HEK293 (cell line): Measurements from ENCODE around the gene ATP6V0B.
A peak's percentile ranks its signal among the peaks of the same experiment; 100 is the strongest.

Experiments used
- CTCF ChIA-PET: fragments of 350-600 bp; formaldehyde crosslinking; extraction: SDS; loops from one replicate; lab custom pipeline; 2021; ENCODE audit warnings: antibody characterized with exemption; lab: Yijun Ruan, JAX
- POLR2A ChIA-PET: fragments of 300-600 bp; formaldehyde crosslinking; extraction: SDS; loops from one replicate; lab custom pipeline; 2020; ENCODE audit warnings: antibody characterized with exemption, inconsistent platforms; lab: Yijun Ruan, JAX
- H3K27ac ChIP-seq: fragments of 200-500 bp; sonication (Bioruptor generic); 2 replicates; pipeline ENCODE4 v1.5.1; 2014; ENCODE audit warnings: low read depth, low read length, control low read depth, inconsistent platforms; ENCODE audit errors: extremely low read depth
- H3K36me3 ChIP-seq, 2 experiments: fragments of 200-500 bp in 1 of 2; sonication (Bioruptor generic) in 1 of 2; 1 replicate in 1 of 2; 2 replicates in 1 of 2; pipeline ENCODE4 v1.5.1; 2014 to 2017; ENCODE audit warnings: inconsistent platforms in 2 of 2, low read length in 2 of 2; ENCODE audit not compliant: control insufficient read depth in 2 of 2, insufficient read depth in 1 of 2
- H3K4me1 ChIP-seq: fragments of 200-500 bp; sonication (Bioruptor generic); 2 replicates; pipeline ENCODE4 v1.5.1; 2014; ENCODE audit warnings: mild to moderate bottlenecking, low read length, inconsistent platforms; ENCODE audit not compliant: control insufficient read depth, insufficient read depth
- H3K4me3 ChIP-seq: 2 replicates; pipeline ENCODE4 v1.5.1; 2011; ENCODE audit warnings: low read depth, mild to moderate bottlenecking, control low read depth, low read length, moderate library complexity
- H3K9me3 ChIP-seq: fragments of 200-500 bp; sonication (Bioruptor generic); 2 replicates; pipeline ENCODE4 v1.5.1; 2014; ENCODE audit warnings: low read depth, low read length, inconsistent platforms; ENCODE audit not compliant: control insufficient read depth, insufficient read depth
- GLI4 ChIP-seq: fragments of 450-650 bp; formaldehyde crosslinking; IDR thresholded peaks from 2 replicates; pipeline ENCODE4 v1.5.1; 2016; ENCODE audit warnings: missing biosample characterization, missing genetic modification characterization
- GLIS1 ChIP-seq: fragments of 450-650 bp; formaldehyde crosslinking; IDR thresholded peaks from 2 replicates; pipeline ENCODE4 v1.5.1; 2016; ENCODE audit warnings: missing biosample characterization, missing genetic modification characterization
- KLF7 ChIP-seq: fragments of 450-650 bp; formaldehyde crosslinking; IDR thresholded peaks from 2 replicates; pipeline ENCODE4 v1.5.1; 2016; ENCODE audit warnings: missing biosample characterization, missing genetic modification characterization, borderline replicate concordance
- OSR2 ChIP-seq: fragments of 450-650 bp; formaldehyde crosslinking; IDR thresholded peaks from 2 replicates; pipeline ENCODE4 v1.5.1; 2016; ENCODE audit warnings: missing biosample characterization, missing genetic modification characterization
- PRDM1 ChIP-seq: fragments of 450-650 bp; formaldehyde crosslinking; IDR thresholded peaks from 2 replicates; pipeline ENCODE4; 2016; ENCODE audit warnings: missing biosample characterization, missing genetic modification characterization
- SCRT1 ChIP-seq: fragments of 450-650 bp; formaldehyde crosslinking; IDR thresholded peaks from 2 replicates; pipeline ENCODE4 v1.5.1; 2016; ENCODE audit warnings: missing biosample characterization, missing genetic modification characterization, borderline replicate concordance
- ZEB2 ChIP-seq: fragments of 450-650 bp; formaldehyde crosslinking; IDR thresholded peaks from 2 replicates; pipeline ENCODE4 v1.5.1; 2016; ENCODE audit warnings: missing biosample characterization, missing genetic modification characterization
- ZIC2 ChIP-seq: fragments of 450-650 bp; formaldehyde crosslinking; IDR thresholded peaks from 2 replicates; pipeline ENCODE4 v1.5.1; 2016; ENCODE audit warnings: missing biosample characterization, missing genetic modification characterization
- ZNF10 ChIP-seq: fragments of 450-650 bp; formaldehyde crosslinking; IDR thresholded peaks from 2 replicates; pipeline ENCODE4 v1.5.1; 2017; ENCODE audit warnings: missing biosample characterization, missing genetic modification characterization
- ZNF214 ChIP-seq: fragments of 450-650 bp; formaldehyde crosslinking; IDR thresholded peaks from 2 replicates; pipeline ENCODE4 v1.5.1; 2017; ENCODE audit warnings: missing biosample characterization, mild to moderate bottlenecking, missing genetic modification characterization, borderline replicate concordance
- ZNF23 ChIP-seq: fragments of 450-650 bp; formaldehyde crosslinking; IDR thresholded peaks from 2 replicates; pipeline ENCODE4 v1.5.1; 2016; ENCODE audit warnings: missing biosample characterization, missing genetic modification characterization, borderline replicate concordance
- ZNF274 ChIP-seq, 2 experiments: fragments of 200-500 bp in 1 of 2; fragments of 450-650 bp in 1 of 2; sonication (Bioruptor generic) in 1 of 2; formaldehyde crosslinking in 1 of 2; IDR thresholded peaks; 2 replicates each; pipeline versions ENCODE4 v1.5.1 to v1.6.1; 2014 to 2016; ENCODE audit warnings: borderline replicate concordance in 1 of 2, inconsistent platforms in 1 of 2, low read length in 1 of 2, missing biosample characterization in 1 of 2, missing genetic modification characterization in 1 of 2
- ZNF529 ChIP-seq: fragments of 450-650 bp; formaldehyde crosslinking; IDR thresholded peaks from 2 replicates; pipeline ENCODE4 v1.5.1; 2017; ENCODE audit warnings: missing genetic modification characterization, missing biosample characterization; ENCODE audit not compliant: insufficient replicate concordance
- ZNF600 ChIP-seq: fragments of 450-650 bp; formaldehyde crosslinking; IDR thresholded peaks from 2 replicates; pipeline ENCODE4 v1.5.1; 2016; ENCODE audit warnings: missing biosample characterization, missing genetic modification characterization
- ZNF610 ChIP-seq: fragments of 450-650 bp; formaldehyde crosslinking; IDR thresholded peaks from 2 replicates; pipeline ENCODE4 v1.5.1; 2016; ENCODE audit warnings: missing biosample characterization, missing genetic modification characterization, borderline replicate concordance
- TF ChIP-seq, protein P1 (sequence below): fragments of 450-650 bp; formaldehyde crosslinking; optimal IDR thresholded peaks from 2 replicates; pipeline ENCODE3; 2016; ENCODE audit warnings: missing biosample characterization, mild to moderate bottlenecking, missing genetic modification characterization
- TF ChIP-seq, protein P2 (sequence below): fragments of 450-650 bp; formaldehyde crosslinking; IDR thresholded peaks from 2 replicates; pipeline ENCODE4 v1.5.1; 2016; ENCODE audit warnings: missing biosample characterization, missing genetic modification characterization
- TF ChIP-seq, protein P3 (sequence below): fragments of 450-650 bp; formaldehyde crosslinking; IDR thresholded peaks from 2 replicates; pipeline ENCODE4 v1.5.1; 2016; ENCODE audit warnings: missing biosample characterization, missing genetic modification characterization

Gene ATP6V0B

DNA sequence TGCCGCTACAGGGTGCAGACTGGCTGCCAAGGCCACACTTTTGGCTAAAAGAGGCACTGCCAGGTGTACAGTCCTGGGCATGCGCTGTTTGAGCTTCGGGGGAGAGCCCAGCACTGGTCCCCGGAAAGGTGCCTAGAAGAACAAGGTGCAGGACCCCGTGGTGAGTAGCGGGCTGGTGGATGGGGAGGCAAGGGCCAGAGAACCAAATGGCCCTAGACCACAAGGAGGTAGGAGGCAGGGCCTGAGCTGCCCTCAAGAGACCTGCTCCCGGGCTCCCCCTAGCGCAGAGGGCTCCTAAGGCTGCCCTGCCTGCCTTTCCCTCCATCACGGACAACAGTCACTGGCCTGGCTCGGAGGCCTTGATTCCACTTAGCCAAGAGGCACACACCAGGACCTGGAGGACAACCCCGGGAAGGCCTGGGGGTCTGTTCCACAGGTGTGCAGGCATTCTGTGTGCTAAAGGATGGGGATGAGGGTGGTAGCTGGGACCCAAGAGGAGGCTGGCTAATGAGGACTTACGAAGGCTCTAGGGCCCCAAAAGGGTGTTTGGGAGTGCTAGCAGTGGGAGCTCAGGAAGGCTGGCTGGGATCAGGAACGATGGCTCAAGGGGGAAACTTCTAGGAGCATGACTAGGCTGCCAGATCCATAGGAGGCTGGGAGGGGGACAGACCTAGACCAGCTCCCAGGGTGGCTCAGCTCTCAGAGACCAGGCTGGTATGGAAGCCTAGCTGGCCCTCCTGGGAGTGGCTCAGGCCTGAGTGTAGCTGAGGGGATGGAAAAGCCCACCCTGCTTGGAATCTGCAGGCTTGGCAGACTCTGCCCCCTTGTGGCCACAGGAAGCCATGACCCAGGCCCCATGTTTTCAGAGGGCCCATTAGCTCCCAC lies 40.4 kb upstream of the ATP6V0B start (continued):
- peak; percentile 78 for TF ChIP-seq ZNF600 (tag by site-specific recombination)
- no peak for TF ChIP-seq ZNF10 (tag by site-specific recombination)
- TF ChIP-seq ZNF529: no peak
- no peak for TF ChIP-seq GLI4 (tag by site-specific recombination)
- TF ChIP-seq ZEB2 (tag by site-specific recombination): no peak
- TF ChIP-seq ZNF610 (tag by site-specific recombination): no peak
- TF ChIP-seq, protein P1, sequence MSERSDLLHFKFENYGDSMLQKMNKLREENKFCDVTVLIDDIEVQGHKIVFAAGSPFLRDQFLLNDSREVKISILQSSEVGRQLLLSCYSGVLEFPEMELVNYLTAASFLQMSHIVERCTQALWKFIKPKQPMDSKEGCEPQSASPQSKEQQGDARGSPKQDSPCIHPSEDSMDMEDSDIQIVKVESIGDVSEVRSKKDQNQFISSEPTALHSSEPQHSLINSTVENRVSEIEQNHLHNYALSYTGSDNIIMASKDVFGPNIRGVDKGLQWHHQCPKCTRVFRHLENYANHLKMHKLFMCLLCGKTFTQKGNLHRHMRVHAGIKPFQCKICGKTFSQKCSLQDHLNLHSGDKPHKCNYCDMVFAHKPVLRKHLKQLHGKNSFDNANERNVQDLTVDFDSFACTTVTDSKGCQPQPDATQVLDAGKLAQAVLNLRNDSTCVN (tag by site-specific recombination): no peak
- TF ChIP-seq ZNF274 (IDR thresholded peaks at IDR 0.05; ENCODE audit: low read length): no peak
- TF ChIP-seq ZNF274 (tag by site-specific recombination; IDR thresholded peaks at IDR 0.05; ENCODE audit: borderline replicate concordance): no peak
- TF ChIP-seq PRDM1 (tag by site-specific recombination): no peak
- TF ChIP-seq ZNF23 (tag by site-specific recombination): no peak
- peak; percentile 8; the same call in 1 of the 2 replicates for TF ChIP-seq GLIS1 (tag by site-specific recombination)
- TF ChIP-seq OSR2 (tag by site-specific recombination): no peak

DNA sequence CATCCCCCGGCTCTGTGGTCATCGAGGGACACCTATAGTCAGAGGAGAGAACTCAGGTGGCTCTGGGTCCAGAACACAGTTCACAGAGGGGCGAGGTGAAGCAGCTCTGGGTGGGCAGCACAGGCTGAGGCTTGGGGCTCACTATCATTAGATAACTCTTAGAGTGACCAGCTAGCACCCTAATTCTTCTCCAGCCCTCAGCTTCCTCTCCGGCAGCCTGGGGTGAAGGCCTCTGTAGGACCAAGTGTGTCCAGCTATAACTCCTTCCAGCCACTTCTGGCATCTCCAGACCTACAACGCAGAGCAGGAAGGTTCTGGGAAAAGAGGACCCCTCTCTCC lies 39.8 kb upstream of the ATP6V0B start:
- POLR2A ChIA-PET: interaction anchor here (1.0 to 1.5 kb wide), 6 partner anchors 11 to 284 kb away, joined by 4 to 17 read pairs (median 6); partner anchors contain the start of genes IPO13 and KDM4A

More for the DNA sequence above, 39.8 kb upstream of the ATP6V0B start:
- H3K4me3 ChIP-seq: no peak overlapping the region
- CTCF ChIA-PET: interaction anchor here (0.6 to 12.4 kb wide), 90 partner anchors 9 to 718 kb away, joined by 3 to 555 read pairs (median 4); partner anchors contain the start of genes DPH2, IPO13, KDM4A and SLC6A9
- no peak overlapping the region for H3K27ac ChIP-seq
- no peaks in the 10 kb centered on the region for H3K9me3 ChIP-seq
- H3K4me1 ChIP-seq: peaks cover 3% of the 10 kb centered on the region; the same call in 1 of the 2 replicates
- peaks cover 0 to 9% of the 10 kb centered on the region in 2 experiments; a peak in 1 of 3 replicates for H3K36me3 ChIP-seq
- TF ChIP-seq, protein P2, sequence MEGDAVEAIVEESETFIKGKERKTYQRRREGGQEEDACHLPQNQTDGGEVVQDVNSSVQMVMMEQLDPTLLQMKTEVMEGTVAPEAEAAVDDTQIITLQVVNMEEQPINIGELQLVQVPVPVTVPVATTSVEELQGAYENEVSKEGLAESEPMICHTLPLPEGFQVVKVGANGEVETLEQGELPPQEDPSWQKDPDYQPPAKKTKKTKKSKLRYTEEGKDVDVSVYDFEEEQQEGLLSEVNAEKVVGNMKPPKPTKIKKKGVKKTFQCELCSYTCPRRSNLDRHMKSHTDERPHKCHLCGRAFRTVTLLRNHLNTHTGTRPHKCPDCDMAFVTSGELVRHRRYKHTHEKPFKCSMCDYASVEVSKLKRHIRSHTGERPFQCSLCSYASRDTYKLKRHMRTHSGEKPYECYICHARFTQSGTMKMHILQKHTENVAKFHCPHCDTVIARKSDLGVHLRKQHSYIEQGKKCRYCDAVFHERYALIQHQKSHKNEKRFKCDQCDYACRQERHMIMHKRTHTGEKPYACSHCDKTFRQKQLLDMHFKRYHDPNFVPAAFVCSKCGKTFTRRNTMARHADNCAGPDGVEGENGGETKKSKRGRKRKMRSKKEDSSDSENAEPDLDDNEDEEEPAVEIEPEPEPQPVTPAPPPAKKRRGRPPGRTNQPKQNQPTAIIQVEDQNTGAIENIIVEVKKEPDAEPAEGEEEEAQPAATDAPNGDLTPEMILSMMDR (tag by site-specific recombination): no peak
- no peak for TF ChIP-seq SCRT1 (tag by site-specific recombination)
- no peak for TF ChIP-seq ZIC2 (tag by site-specific recombination)
- TF ChIP-seq, protein P3, sequence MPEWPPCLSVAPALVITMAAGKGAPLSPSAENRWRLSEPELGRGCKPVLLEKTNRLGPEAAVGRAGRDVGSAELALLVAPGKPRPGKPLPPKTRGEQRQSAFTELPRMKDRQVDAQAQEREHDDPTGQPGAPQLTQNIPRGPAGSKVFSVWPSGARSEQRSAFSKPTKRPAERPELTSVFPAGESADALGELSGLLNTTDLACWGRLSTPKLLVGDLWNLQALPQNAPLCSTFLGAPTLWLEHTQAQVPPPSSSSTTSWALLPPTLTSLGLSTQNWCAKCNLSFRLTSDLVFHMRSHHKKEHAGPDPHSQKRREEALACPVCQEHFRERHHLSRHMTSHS (tag by site-specific recombination): no peak
- no peak for TF ChIP-seq KLF7 (tag by site-specific recombination)
- no peak for TF ChIP-seq ZNF214 (tag by site-specific recombination)
